HUES48 (cell line): Measurements from ENCODE around the gene TM2D3.

Experiments
- H3K27ac ChIP-seq: one replicate; pipeline ENCODE4 v1.7.0; 2013; ENCODE audit warnings: low read depth, low read length, inconsistent platforms
- H3K27me3 ChIP-seq: 2 replicates; pipeline ENCODE4 v1.6.1; 2013; ENCODE audit warnings: mild to moderate bottlenecking, low read length; ENCODE audit not compliant: control insufficient read depth, insufficient read depth
- H3K36me3 ChIP-seq: 2 replicates; pipeline ENCODE4 v1.6.1; 2013; ENCODE audit warnings: low read length; ENCODE audit not compliant: control insufficient read depth, insufficient read depth
- H3K4me1 ChIP-seq: 2 replicates; pipeline ENCODE4 v1.6.1; 2013; ENCODE audit warnings: mild to moderate bottlenecking, low read length; ENCODE audit not compliant: control insufficient read depth, insufficient read depth
- H3K4me3 ChIP-seq: 2 replicates; pipeline ENCODE4 v1.5.1; 2013; ENCODE audit warnings: mild to moderate bottlenecking, low read depth, low read length
- H3K9ac ChIP-seq: 2 replicates; pipeline ENCODE4 v1.6.1; 2013; ENCODE audit warnings: mild to moderate bottlenecking, low read depth, low read length, moderate library complexity
- H3K9me3 ChIP-seq: 2 replicates; pipeline ENCODE4 v1.6.1; 2013; ENCODE audit warnings: low read length; ENCODE audit not compliant: control insufficient read depth, insufficient read depth

The TM2D3 gene

GRCh38 chr15:101623367-101624304 is 28.5 kb downstream of the TM2D3 start:
- no peaks in the 10 kb centered on the region for H3K36me3 ChIP-seq
- no peak overlapping the region for H3K27ac ChIP-seq
- H3K4me3 ChIP-seq: no peak overlapping the region
- no peaks in the 10 kb centered on the region for H3K4me1 ChIP-seq
- H3K27me3 ChIP-seq: no peaks in the 10 kb centered on the region
- H3K9ac ChIP-seq: no peak overlapping the region
- peaks cover 6% of the 10 kb centered on the region for H3K9me3 ChIP-seq

DNA sequence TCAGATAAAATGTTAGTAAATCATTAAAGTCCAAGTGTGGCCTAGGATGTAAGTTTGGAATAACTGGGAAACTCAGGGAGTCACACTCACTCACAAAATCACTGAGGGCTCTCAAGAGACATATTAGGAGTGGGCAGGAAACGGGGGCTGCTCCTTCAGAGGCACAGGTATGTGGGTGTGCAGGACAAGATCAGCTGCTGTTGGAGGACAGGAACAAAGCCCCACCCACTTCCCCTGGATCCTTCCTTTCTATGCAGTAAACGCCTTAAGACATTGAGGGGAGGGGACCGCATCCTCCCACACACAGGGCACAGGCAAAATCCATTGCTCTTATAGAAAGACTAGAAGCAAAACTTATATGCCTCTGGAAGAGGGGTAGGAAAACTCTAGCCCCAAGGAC is 30.2 kb downstream of the TM2D3 start:
- no peaks in the 10 kb centered on the region for H3K36me3 ChIP-seq
- H3K9ac ChIP-seq: no peak overlapping the region
- no peaks in the 10 kb centered on the region for H3K27me3 ChIP-seq
- no peak overlapping the region for H3K4me3 ChIP-seq
- H3K4me1 ChIP-seq: no peaks in the 10 kb centered on the region; the same call in 1 of the 2 replicates
- H3K27ac ChIP-seq: no peak overlapping the region
- peaks cover 6% of the 10 kb centered on the region for H3K9me3 ChIP-seq

- no peaks in the 10 kb centered on the region for H3K36me3 ChIP-seq
- no peak overlapping the region for H3K4me3 ChIP-seq
- no peak overlapping the region for H3K27ac ChIP-seq
- 0 out of 2 replicates have a peak, but pooled peaks cover under 1% of the 10 kb centered on the region for H3K9me3 ChIP-seq
- H3K4me1 ChIP-seq: peaks cover 12% of the 10 kb centered on the region
- H3K9ac ChIP-seq: no peak overlapping the region
- peaks cover 7% of the 10 kb centered on the region for H3K27me3 ChIP-seq
Observed at GRCh38 chr15:101620671-101621070, 31.5 kb downstream of the TM2D3 start.

DNA sequence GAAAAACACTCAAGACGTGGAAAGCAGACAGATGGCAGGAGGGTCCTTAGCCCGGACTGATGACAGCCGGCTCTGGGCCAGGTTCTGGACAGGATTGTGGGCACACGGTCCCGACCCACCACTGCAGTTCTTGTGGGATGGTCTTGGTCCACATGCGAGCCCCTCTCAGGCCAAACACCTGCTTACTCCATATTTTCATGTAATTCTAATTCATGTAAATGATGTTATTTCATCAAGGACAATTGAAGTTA is 32.6 kb downstream of the TM2D3 start:
- Histone ChIP-seq H3K4me1 (peaks cover 12% of the 10 kb centered on the region), H3K27me3 (peaks cover 7% of the 10 kb centered on the region), H3K27ac (no peak overlapping the region), H3K9ac (no peak overlapping the region), H3K36me3 (no peaks in the 10 kb centered on the region), H3K4me3 (no peak overlapping the region), H3K9me3 (no peaks in the 10 kb centered on the region)

- peaks cover 7% of the 10 kb centered on the region for H3K27me3 ChIP-seq
- no peaks in the 10 kb centered on the region for H3K9me3 ChIP-seq
- H3K9ac ChIP-seq: no peak overlapping the region
- no peak overlapping the region for H3K27ac ChIP-seq
- no peak overlapping the region for H3K4me3 ChIP-seq
- H3K4me1 ChIP-seq: peaks cover 12% of the 10 kb centered on the region
- no peaks in the 10 kb centered on the region for H3K36me3 ChIP-seq
Observed at GRCh38 chr15:101618851-101619614, 33.1 kb downstream of the TM2D3 start.

GRCh38 chr15:101618076-101618475 is 34.1 kb downstream of the TM2D3 start:
- H3K4me1 ChIP-seq: peaks cover 12% of the 10 kb centered on the region
- no peaks in the 10 kb centered on the region for H3K36me3 ChIP-seq
- peaks cover 7% of the 10 kb centered on the region for H3K27me3 ChIP-seq
- H3K27ac ChIP-seq: no peak overlapping the region
- no peaks in the 10 kb centered on the region for H3K9me3 ChIP-seq
- no peak overlapping the region for H3K9ac ChIP-seq
- no peak overlapping the region for H3K4me3 ChIP-seq

DNA sequence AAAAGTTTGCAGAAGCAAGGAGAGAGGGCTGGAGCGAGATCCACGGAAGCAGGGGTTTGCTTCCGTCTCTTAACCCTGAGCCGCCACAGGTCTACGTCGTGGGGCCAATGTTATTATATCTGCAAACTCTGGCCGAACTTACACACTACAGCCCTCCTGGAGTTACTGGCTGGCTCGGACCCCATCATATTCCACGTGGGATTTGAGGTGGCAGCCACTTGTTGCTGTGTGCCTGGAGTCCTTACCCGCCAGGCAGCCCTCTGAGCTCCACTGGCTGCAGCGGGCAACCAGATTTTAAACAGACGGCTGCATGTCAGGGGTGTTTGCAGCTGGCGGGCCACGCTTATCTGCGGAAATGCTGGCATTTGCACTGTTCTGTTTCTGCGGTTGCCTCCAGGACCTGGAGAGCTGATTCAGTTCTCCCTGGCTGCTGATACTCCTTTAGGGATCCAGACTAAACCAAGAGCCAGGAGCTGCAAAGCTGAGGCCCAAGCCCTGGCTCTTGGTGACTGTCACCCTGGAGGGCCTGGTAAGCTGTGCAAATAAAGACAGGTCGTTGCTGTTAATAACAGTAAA is 34.7 kb downstream of the TM2D3 start:
- Histone ChIP-seq H3K4me3 (no peak overlapping the region), H3K9me3 (no peaks in the 10 kb centered on the region), H3K4me1 (peaks cover 12% of the 10 kb centered on the region), H3K9ac (no peak overlapping the region), H3K36me3 (no peaks in the 10 kb centered on the region), H3K27me3 (peaks cover 7% of the 10 kb centered on the region), H3K27ac (no peak overlapping the region)

GRCh38 chr15:101615986-101616848 is 36.0 kb downstream of the TM2D3 start:
- Histone ChIP-seq H3K4me1 (peaks cover 12% of the 10 kb centered on the region), H3K27ac (no peak overlapping the region), H3K9ac (no peak overlapping the region), H3K27me3 (peaks cover 7% of the 10 kb centered on the region), H3K9me3 (no peaks in the 10 kb centered on the region), H3K4me3 (peak overlapping the region; percentile 46), H3K36me3 (no peaks in the 10 kb centered on the region)

- H3K27me3 ChIP-seq: peaks cover 7% of the 10 kb centered on the region
- H3K4me1 ChIP-seq: peaks cover 12% of the 10 kb centered on the region
- no peaks in the 10 kb centered on the region for H3K36me3 ChIP-seq
- H3K9ac ChIP-seq: no peak overlapping the region
- no peak overlapping the region for H3K27ac ChIP-seq
- peak overlapping the region; percentile 46; the same call in 1 of the 2 replicates for H3K4me3 ChIP-seq
- H3K9me3 ChIP-seq: no peaks in the 10 kb centered on the region
Observed at GRCh38 chr15:101615414-101615985, 36.7 kb downstream of the TM2D3 start.

- Histone ChIP-seq H3K4me1 (peaks cover 12% of the 10 kb centered on the region), H3K9me3 (no peaks in the 10 kb centered on the region), H3K4me3 (no peak overlapping the region), H3K27ac (no peak overlapping the region), H3K9ac (no peak overlapping the region), H3K27me3 (peaks cover 7% of the 10 kb centered on the region), H3K36me3 (no peaks in the 10 kb centered on the region)
Observed at GRCh38 chr15:101614761-101615160, 37.4 kb downstream of the TM2D3 start.
